Adrenal gland (tissue), 12 donors: ENCODE data around the gene NPEPL1. TPM values are rescaled to one million over a fixed set of nuclear protein-coding genes. Genes with fewer than 3 reads are reported as not detected.
A peak's percentile ranks its signal among the peaks of the same experiment; 100 is the strongest.

Experiments
- DNase-seq, 7 donors: peaks; one replicate each; pipeline ENCODE4 v3.0.0-alpha.2; 2019 to 2020
- H3K27ac ChIP-seq, 5 donors: fragments of 200-600 bp; sonication (generic) in 4 of 5; 1 replicate in 3 of 5; 2 replicates in 2 of 5; pipeline versions ENCODE4 v1.5.1 to v1.8.0; 2016 to 2020; ENCODE audit warnings: mild to moderate bottlenecking in 1 of 5
- H3K27me3 ChIP-seq: fragments of 200-600 bp; 2 replicates; pipeline ENCODE4 v1.8.0; 2021
- H3K36me3 ChIP-seq, 2 donors: fragments of 200-600 bp; replicated peaks in 1 of 2; 1 replicate in 1 of 2; 2 replicates in 1 of 2; pipeline versions ENCODE4 v1.5.1 to v1.8.0; 2018 to 2022
- H3K4me1 ChIP-seq, 2 donors: fragments of 200-600 bp; replicated peaks in 1 of 2; 1 replicate in 1 of 2; 2 replicates in 1 of 2; pipeline versions ENCODE4 v1.5.1 to v1.8.0; 2018 to 2021
- H3K4me3 ChIP-seq, 4 donors: fragments of 200-600 bp; sonication (generic) in 3 of 4; one replicate each; pipeline ENCODE4 v1.5.1; 2016 to 2018
- H3K9me3 ChIP-seq, 3 donors: fragments of 200-600 bp; sonication (generic) in 1 of 3; replicated peaks in 1 of 3; 1 replicate in 2 of 3; 2 replicates in 1 of 3; pipeline versions ENCODE4 v1.5.1 to v1.8.0; 2016 to 2021
- POLR2A ChIP-seq, 2 donors: fragments of 450-650 bp; IDR thresholded peaks; one replicate each; pipeline ENCODE4 v1.6.1; 2017; ENCODE audit warnings: antibody characterized with exemption in 2 of 2, mild to moderate bottlenecking in 2 of 2, moderate library complexity in 1 of 2
- WGBS, 4 donors: extraction: QIAGEN DNeasy Blood & Tissue Kit in 2 of 4; methylation state at CpG; one replicate each; pipeline versions ENCODE4 v1.1.5 to v1.1.7; 2013 to 2017; 5-methylcytosine and 5-hydroxymethylcytosine counted together
- intact Hi-C, 2 donors: fragments of 100-400 bp; cut with DNase I; formaldehyde crosslinking; loops; one replicate each; pipeline versions ENCODE4 v1.14.1 to v1.15.0; 2022 to 2023
- polyA plus RNA-seq, 3 donors: library from polyadenylated mRNA; stranded (reverse); fragments of 200-250 nt in 2 of 3; fragments of 350-450 nt in 1 of 3; fragmentation: Illumina TruSeq in 1 of 3; extraction: RNeasy Lipid Tissue Mini Kit (QIAGEN cat#74804) in 1 of 3; gene quantifications; one replicate each; pipeline ENCODE4 v1.2.3, GENCODE V29; 2013 to 2014
- total RNA-seq, 9 donors: library from RNA; depleted of rRNA in 4 of 9; stranded (reverse); fragments of >200 nt in 4 of 9; fragments of 120-200 nt in 1 of 9; fragmentation: NEBNext Ultra II Directional in 1 of 9; extraction: Animal tissue kit (Norgen Biotek cat#: 25700) in 1 of 9; gene quantifications; one replicate each; pipeline versions ENCODE4 v1.1.0 to v1.2.4, GENCODE V29; 2013 to 2023
- TF ChIP-seq, protein P1 (sequence below), 6 experiments: fragments of 450-650 bp in 4 of 6; fragments of 200-600 bp in 2 of 6; sonication (generic) in 1 of 6; IDR thresholded peaks; 1 replicate in 5 of 6; 2 replicates in 1 of 6; pipeline versions ENCODE4 v1.5.1 to v1.8.0; 2016 to 2021; ENCODE audit warnings: antibody characterized with exemption in 6 of 6, mild to moderate bottlenecking in 2 of 6, moderate library complexity in 1 of 6
- donor health status: healthy with polysubstance abuse.
- donor health status: Bipolar disorder and iron deficiency.
- donor health status: DM: yes; HTN: yes; CAD: no.
- donor health status: DM: no; HTN: no; CAD: no.
- donor health status: DM: no; HTN: no; CAD: no.
- donor health status: DM: yes; HTN: yes; CAD: no.

NPEPL1 gene
- total and polyA plus RNA-seq, 12 donors: 9.3 to 158 (median 35.2) TPM

DNA sequence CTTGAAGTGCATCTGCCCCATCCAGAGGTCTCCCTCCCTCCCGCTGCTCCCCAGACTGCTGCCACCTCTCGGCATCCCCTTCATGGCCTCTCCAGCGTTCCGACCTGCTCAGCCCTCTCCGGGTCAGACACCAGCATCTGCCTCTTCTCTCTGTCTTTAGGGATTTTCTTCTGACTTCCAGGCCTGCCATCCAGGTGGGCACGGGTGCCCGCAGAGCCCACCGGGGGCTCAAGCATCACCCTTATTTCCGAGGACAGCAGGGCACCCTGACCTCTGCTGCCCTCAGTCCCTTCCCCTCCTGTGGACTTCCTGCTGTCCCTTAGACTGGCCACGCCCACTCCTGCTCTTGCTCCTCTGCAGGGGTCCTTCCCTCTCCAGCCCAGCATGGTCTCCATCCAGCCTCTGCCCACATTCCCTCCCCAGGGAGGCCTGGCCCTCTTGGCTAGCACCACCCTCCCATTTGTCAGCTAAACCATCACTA lies 3.3 kb downstream of the NPEPL1 start:
- intact Hi-C loops: no loop called here

DNA sequence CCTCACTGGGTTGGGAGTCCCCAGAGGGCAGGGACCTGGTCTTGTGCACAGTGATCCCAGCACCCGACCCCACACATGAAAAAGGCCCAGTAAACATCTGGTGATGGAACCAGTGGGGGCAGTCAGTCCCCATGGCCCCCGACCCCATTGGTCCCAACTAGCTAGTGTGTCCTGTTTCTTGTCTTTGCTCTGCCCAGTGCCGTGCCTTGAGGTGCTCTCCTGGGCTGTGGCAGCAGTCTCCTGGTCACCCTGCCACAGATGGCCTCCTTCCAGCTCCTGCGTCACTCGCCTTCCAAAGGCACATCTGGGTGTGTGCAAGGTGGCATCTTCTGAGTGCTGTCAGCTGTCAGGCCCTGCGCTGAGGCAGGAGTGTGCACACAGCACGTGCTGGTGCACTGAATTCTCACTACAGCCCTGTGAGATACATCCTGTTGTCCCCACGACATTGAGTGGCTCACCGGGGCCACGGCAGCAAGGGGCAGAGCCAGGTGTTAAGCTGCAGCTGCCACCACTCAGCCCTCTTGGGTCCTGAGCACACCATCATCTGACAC lies 3.9 kb downstream of the NPEPL1 start:
- peak in 1 of 7 donors; percentile 10 for DNase-seq
- Histone ChIP-seq H3K4me1 (peaks cover 10 to 24% of the 10 kb centered on the region in 2 donors), H3K9me3 (no peaks in the 10 kb centered on the region), H3K4me3 (no peak overlapping the region), H3K36me3 (peaks cover 0 to 54% of the 10 kb centered on the region in 2 donors), H3K27me3 (no peaks in the 10 kb centered on the region), H3K27ac (no peak overlapping the region)
- TF ChIP-seq POLR2A (IDR thresholded peaks at IDR 0.05): no peak
- TF ChIP-seq, protein P1, sequence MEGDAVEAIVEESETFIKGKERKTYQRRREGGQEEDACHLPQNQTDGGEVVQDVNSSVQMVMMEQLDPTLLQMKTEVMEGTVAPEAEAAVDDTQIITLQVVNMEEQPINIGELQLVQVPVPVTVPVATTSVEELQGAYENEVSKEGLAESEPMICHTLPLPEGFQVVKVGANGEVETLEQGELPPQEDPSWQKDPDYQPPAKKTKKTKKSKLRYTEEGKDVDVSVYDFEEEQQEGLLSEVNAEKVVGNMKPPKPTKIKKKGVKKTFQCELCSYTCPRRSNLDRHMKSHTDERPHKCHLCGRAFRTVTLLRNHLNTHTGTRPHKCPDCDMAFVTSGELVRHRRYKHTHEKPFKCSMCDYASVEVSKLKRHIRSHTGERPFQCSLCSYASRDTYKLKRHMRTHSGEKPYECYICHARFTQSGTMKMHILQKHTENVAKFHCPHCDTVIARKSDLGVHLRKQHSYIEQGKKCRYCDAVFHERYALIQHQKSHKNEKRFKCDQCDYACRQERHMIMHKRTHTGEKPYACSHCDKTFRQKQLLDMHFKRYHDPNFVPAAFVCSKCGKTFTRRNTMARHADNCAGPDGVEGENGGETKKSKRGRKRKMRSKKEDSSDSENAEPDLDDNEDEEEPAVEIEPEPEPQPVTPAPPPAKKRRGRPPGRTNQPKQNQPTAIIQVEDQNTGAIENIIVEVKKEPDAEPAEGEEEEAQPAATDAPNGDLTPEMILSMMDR (IDR thresholded peaks at IDR 0.05): no peak
- 90 to 95% (median 93%) methylated on average over 7 to 10 of the region's 10 CpGs for WGBS, 4 donors
- intact Hi-C loops: no loop called here

More for the DNA sequence above, 3.3 kb downstream of the NPEPL1 start:
- TF ChIP-seq, protein P1 (IDR thresholded peaks at IDR 0.05): no peak
- H3K4me1 ChIP-seq: peaks cover 10 to 25% of the 10 kb centered on the region in 2 donors
- no peaks in the 10 kb centered on the region for H3K9me3 ChIP-seq
- H3K27ac ChIP-seq: no peak overlapping the region
- H3K36me3 ChIP-seq: peaks cover 0 to 53% of the 10 kb centered on the region in 2 donors
- 88 to 97% (median 89%) methylated on average over 10 of the region's 10 CpGs for WGBS, 4 donors
- no peaks in the 10 kb centered on the region for H3K27me3 ChIP-seq
- no peak overlapping the region for H3K4me3 ChIP-seq
- peak in 2 of 7 donors; percentile 10 to 14 for DNase-seq

DNA sequence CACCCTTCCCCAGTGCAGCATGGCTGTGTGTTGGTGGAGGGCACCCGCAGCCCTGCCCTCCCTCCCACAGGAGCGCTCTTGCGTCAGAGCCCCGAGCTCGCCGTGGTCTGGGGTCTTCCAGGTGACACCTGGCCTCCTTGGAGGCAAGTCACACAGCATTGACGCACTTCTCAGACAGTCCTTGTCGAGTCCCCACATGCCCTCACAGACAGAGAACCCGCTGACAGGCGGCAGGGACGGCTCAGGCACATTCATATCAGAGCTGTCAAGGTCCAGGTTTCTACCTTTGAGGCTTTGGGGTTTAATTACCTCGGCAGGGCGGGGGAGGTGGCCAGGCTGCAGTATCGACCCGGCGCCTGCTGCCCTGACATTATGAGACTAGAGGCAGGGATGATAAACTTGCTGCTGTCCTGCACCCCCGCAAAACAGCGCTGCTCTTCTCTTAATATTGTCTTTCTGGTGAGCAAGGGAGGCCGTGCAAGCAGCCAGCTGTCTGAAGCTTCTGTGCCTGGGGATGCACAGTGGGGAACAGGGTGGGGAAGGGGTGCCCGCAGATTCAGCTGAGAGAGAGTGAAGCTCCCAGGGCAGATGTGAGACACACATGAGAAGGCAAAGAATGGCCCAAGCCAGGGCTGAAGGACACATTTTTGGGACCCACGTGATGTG lies 4.7 kb downstream of the NPEPL1 start:
- Histone ChIP-seq H3K27me3 (no peaks in the 10 kb centered on the region), H3K36me3 (peaks cover 0 to 62% of the 10 kb centered on the region in 2 donors), H3K4me3 (no peak overlapping the region), H3K4me1 (peaks cover 6 to 17% of the 10 kb centered on the region in 2 donors), H3K9me3 (no peaks in the 10 kb centered on the region), H3K27ac (no peak overlapping the region)
- no peak for TF ChIP-seq POLR2A (IDR thresholded peaks at IDR 0.05)
- TF ChIP-seq, protein P1 (IDR thresholded peaks at IDR 0.05): no peak
- intact Hi-C loops: no loop called here
- peak in 3 of 7 donors; percentile 3 to 8 (median 7) for DNase-seq
- WGBS, 4 donors: 90 to 98% (median 93%) methylated on average over 9 to 21 of the region's 21 CpGs

DNA sequence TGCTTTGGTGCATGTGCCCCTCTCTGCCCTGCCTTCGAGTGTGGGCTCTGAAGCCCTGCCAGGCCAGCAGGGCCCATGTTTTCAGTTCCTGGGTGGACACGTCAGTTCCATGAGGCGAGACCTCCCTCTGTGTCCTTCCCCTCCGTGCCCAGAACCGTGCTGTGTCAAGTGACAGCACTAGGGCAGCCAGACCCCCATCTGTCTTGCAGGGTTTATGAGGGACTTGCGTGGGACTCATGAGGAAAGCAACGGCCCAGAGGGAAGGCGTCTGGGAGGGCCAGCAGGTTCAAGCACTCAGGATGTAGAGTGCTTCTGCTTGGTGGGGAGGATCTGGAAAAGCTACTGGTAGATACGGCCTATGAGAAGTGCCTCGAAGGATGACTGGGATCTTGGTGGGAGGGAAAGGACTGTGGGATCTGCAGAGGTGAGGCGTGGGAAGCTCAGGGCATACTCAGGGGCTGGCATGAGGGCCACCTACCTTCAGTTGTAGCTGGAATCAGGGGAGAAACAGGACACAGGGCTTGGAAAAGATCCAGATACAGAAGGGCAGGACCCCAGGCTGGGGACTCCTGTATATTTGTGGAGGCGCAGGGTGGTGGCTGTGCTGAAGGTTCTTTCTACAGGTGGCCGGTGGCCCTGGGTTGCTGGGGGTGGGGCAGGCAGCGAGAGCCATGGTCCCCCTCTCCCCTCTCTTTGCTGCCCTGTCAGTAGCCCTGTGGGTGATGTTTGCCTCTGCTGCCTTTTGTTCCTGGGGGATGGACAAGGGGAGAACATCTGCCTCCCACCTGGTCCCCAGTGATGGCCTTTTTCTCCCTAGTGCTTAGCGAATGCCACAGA lies 5.5 kb downstream of the NPEPL1 start:
- intact Hi-C loops: no loop called here
- 87 to 94% (median 93%) methylated on average over 8 to 15 of the region's 15 CpGs for WGBS, 4 donors
- Histone ChIP-seq H3K9me3 (no peaks in the 10 kb centered on the region), H3K4me1 (peaks cover 6 to 17% of the 10 kb centered on the region in 2 donors), H3K4me3 (no peak overlapping the region), H3K27me3 (no peaks in the 10 kb centered on the region), H3K36me3 (peaks cover 0 to 70% of the 10 kb centered on the region in 2 donors), H3K27ac (no peak overlapping the region)
- peak in 2 of 7 donors; percentile 4 to 11 for DNase-seq
- TF ChIP-seq POLR2A (IDR thresholded peaks at IDR 0.05): no peak
- TF ChIP-seq, protein P1 (IDR thresholded peaks at IDR 0.05): no peak
